ENCODE data around the gene PIN4.
"Not testable (repeated sequence)": the region's sequence is repeated elsewhere in the genome, so short reads cannot be mapped to it uniquely, and the experiment has no call there.

The PIN4 gene

DNA sequence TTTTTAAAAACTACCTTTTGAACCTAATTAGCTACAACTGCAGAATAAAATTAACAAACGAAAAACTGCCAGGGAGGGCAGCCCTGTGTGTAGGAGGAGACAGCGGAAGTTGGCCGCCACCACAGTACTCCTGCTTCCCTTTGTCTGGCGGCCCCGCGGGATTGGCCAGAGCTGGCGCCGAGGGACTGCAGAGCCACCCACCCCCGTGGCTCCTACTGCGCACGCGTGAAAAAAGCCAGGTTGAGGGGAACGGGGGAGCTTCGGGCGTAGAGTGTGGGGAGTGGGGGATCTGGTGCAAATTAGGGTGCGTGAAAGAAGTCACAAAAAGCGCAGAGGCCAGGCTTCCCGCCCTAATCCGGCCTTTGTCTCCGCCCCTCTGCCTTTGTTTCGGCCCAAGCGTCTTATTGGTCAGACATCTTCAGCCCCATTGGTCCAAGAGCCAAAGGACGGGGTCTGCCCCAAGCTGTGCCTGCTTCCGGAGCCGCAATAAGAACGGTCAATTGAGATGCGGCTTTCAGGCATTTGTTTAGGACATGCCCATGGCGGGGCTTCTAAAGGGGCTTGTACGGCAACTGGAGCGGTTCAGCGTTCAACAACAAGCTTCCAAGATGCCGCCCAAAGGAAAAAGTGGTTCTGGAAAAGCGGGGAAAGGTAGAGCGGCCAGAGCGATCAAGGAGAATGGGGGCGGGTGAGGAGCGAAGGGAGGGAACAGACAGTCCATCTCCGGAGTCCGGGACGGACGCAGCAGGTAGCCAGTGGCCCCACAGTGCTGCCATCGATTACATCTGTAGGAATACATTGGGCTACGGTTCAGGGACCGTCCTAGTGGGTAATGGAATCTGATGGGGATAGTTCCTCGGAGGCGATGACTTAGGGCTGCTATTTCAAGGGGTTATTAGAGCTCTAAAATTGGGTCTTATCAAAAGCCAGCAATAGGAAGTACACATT, at the start of gene PIN4:
TSS of gene PIN4 (plus strand) at position 580 of the 948 bp plus-strand sequence. CDS start at position 609, 29 bp downstream.
- DNase-seq (ENCODE audit: low read depth in 2 of 2, low spot score in 1 of 2), result peak; percentile 44 to 66

DNA sequence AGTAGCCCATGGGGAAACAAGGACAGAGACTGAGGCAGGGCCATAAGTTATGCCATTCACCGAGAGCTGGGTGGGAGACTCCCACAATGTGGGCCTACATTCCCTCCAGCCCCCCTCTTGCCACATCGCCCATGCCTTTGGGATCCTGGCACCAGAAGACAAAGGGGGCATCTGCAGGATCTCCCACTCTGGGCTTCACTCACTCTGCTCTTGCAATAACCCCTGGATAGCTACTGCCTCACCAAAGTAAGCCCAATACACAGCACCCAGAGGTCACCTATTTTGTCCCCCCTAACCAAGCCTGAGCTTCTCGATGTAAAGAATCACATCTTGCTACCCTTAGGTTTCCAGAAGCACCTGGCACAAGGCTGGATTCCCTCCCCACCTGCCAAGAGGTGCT, 49.1 kb upstream of the PIN4 start:
- no peak for DNase-seq (ENCODE audit: low read depth in 2 of 2, low spot score in 1 of 2)

DNA sequence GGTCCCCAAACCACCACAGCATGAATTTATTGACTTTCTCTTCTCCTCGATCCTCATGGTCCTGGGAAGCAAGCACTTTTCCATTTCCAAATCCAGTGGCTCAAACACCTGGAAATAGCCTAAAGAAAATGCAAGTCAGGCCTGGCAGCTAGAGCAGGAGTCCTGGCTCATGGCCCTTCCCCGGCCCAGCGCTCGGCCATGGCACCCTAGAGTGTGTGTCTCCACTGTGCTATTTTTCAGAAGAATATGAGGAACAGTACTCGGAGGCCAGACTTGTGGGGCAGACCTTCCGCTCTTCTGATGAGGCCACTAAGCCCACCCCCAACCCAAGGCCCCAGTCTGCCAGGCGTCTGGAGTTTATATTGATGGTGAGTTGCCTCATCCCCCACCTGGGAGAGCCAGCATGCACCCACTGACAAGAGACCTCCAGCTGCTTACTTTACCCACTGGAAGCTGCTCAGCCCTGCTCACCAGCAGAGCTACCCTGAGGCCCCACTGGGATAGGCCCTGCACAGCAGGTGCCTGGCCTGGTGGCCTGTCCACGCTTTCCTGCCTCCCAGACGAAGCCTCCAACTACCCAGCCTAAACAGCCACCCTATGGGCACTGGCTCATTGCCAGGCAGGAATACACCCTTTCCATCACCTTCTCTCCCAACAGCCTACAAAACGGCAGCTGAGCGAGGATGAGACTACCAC, 47.6 kb upstream of the PIN4 start:
- DNase-seq (ENCODE audit: low read depth in 2 of 2, low spot score in 1 of 2), result no peak

DNA sequence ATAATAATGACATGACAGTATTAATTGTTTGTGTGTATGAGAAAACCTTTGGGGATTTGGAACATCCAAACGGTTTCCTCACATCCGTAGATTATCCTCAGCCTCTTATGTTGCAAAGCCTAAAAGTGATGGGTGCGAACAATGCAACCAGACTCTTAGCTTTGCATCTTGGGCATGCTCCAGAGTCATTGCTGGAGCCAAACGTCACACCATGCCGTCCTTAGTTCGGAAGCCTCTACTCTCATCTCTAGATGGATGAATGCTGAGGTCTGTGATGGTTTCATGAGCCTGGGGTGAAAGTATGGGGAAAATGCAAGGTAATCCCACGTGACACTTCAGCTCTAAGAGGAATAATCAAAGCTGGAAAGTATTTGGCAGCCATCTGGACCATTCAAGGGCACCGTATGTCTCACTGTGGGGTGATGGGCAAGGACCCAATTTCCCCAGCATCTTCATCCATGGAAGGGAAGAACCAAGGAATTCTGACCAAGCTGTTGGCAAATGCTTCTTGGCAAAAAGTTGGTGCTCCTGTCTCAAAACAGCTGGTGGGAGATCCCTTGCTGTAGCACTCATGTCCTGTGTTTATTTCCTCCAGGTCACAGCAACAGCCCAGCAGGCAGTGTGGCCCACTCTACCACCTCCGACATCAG, 43.6 kb upstream of the PIN4 start:
- DNase-seq (ENCODE audit: low read depth in 2 of 2, low spot score in 1 of 2), result no peak

DNA sequence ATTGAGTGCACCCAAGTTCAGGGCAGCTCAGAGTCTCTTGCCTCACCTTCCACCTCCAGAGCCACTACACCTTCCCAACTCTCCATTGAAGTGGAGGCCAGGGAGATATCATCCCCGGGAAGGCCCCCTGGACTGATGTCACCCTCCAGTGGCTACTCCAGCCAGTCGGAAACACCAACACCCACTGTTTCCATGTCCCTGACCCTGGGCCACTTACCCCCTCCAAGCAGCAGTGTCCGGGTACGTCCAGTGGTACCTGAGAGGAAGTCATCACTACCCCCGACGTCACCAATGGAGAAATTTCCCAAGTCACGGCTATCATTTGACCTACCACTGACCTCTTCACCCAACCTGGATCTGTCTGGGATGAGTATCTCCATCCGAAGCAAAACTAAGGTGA, 42.0 kb upstream of the PIN4 start:
- no peak for DNase-seq (ENCODE audit: low read depth in 2 of 2, low spot score in 1 of 2)

DNA sequence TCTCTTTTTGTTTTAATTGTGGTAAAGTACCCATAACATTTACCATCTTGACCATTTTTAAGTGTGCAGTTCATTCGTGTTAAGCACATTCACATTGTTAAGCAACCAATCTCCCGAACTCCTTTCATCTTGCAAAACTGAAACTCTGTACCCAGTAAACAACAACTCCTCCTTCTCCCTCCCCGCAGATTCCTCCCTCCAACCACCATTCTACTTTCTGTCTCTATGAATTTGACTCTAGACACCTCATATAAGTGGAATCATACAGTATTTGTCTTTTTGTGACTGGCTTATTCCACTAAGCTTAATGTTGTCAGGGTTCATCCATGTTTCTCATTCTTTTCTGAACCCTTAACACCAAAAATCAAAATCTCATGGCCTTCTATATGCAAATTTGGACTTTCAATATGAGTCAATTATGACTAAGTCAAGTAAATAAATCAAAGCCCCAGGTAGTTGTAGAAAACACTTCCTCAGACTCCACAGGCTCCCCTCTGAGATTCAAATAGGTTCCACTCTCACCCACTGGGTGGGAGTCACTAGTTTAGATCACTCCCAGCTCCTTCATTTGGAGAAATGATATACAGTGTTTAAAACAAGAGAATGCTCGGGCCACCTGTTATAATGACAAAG, 40.1 kb upstream of the PIN4 start:
- DNase-seq (ENCODE audit: low read depth in 2 of 2, low spot score in 1 of 2), result no peak

DNA sequence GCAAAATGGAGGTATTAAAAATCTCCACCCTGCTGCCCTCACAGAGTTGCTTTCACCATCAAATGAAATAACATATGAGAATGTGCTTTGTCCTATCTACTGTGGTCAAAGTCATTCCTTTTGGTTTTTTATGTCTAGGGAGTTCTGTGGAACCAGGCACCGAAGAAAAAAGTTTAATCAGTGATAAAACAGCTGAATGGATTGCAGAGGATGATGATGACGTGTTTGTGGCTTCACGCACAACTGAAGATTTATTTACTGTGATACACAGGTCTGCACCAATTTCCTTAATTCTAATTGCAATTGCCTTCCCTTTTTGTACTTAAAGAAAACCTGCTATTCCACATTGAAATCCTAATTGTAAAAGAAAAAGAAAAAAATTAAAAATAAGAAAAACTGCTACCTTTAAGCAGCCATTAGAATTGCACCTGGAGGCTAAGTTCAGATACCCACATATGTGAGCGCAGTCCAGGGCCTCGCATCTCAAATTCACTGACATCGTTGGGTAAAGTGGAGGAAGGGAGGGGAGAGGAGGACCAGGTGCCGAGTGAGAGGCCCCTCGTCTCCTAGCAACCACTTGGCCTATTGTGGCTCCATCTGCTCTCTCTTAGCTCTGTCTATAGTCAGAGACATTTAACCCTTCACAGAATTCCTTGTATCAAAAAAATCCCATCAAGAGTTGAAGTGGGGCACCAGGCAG, 39.3 kb upstream of the PIN4 start:
- DNase-seq (ENCODE audit: low read depth in 2 of 2, low spot score in 1 of 2), result no peak

- no peak for DNase-seq (ENCODE audit: low read depth in 2 of 2, low spot score in 1 of 2)
These were observed 38.6 kb upstream of the PIN4 start for GRCh38 chrX:72142794-72143608.

- DNase-seq (ENCODE audit: low read depth in 2 of 2, low spot score in 1 of 2), result no peak
These were observed 38.0 kb upstream of the PIN4 start for GRCh38 chrX:72143609-72143907.

GRCh38 chrX:72145181-72145580, 36.4 kb upstream of the PIN4 start:
- no peak for DNase-seq (ENCODE audit: low read depth in 2 of 2, low spot score in 1 of 2)

- DNase-seq (ENCODE audit: low read depth in 2 of 2, low spot score in 1 of 2), result no peak
These were observed 35.0 kb upstream of the PIN4 start for GRCh38 chrX:72146527-72146926.

DNA sequence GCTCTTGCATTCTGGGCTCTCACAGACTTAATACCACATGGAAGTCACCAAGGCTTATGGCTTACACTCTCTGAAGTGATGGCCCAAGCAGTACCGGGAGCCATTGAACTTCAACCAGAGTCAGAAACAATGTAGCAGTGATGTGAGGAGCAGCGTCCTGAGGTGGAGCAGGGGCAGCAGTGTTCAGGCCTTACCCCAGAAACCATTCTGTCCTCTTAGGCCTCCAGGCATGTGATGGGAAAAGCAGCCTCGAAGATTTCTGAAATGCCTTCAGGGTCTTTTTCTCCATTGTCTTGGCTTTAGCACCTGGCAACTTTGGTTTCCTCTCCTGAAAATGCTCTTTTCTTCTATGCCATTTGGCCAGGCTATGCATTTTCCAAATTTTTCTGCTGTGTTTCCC, 22.8 kb upstream of the PIN4 start:
- no peak for DNase-seq (ENCODE audit: low read depth in 2 of 2, low spot score in 1 of 2)

- no peak for DNase-seq (ENCODE audit: low read depth in 2 of 2, low spot score in 1 of 2)
These were observed 21.8 kb upstream of the PIN4 start for GRCh38 chrX:72159769-72160168.

DNA sequence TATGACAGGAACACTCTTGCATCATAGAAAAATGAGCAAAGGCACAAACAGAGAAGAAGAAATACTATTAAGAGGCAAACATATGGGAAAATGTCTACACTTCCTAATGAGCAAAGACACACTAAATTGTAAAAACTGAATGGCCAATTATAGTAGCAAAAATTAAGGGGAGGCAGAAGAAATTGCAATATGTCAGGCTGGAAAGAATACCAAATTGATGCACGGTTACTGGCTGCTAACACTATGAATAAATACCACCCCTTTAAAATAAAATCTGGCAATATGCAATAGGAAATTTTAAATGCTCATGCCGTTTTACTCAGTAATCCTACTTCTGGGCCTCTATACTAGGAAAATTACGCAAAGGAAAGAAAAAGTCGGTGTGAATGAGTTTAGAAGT, 16.0 kb upstream of the PIN4 start:
- DNase-seq (ENCODE audit: low read depth in 2 of 2, low spot score in 1 of 2), result no peak

DNA sequence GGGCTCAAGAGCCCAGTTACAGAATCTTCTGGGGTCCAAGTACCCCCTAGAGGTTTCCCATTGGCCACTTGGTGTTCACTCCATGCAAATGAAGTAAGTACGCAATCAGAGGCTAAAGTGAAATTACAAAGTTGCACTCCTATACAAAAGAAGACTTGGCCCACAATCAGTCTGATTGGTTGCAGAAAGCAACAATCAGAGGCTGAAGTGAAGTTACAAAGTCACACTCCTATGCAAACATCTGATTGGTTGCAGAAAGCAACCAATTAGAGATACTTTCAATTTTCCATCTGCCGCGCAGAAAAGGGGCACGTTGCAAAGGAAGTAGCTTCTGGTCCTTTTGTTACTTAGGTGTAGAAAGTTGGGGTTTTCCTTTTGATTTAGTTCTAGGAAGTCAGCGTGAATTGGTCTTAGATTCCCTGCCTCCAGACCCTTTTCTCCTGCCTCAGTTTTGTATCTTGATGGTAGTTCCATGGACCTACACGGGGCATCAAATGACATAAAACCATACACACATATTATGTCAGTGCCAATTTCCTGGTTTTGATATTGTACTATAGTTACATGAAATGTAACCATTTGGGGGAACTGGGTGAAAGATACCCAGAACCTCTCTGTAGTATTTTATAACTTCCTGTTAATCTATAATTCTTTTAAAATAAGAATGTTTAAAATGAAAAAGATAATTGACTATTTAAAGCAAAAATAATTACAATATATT, 12.4 kb upstream of the PIN4 start:
- no peak for DNase-seq (ENCODE audit: low read depth in 2 of 2, low spot score in 1 of 2)

- DNase-seq (ENCODE audit: low read depth in 2 of 2, low spot score in 1 of 2), result not testable (repeated sequence)
These were observed 5.3 kb upstream of the PIN4 start for GRCh38 chrX:72176289-72176688.

- DNase-seq (ENCODE audit: low read depth in 2 of 2, low spot score in 1 of 2), result no peak
These were observed 4.6 kb upstream of the PIN4 start for GRCh38 chrX:72176981-72177380.

- no peak for DNase-seq (ENCODE audit: low read depth in 2 of 2, low spot score in 1 of 2)
These were observed 1.0 kb upstream of the PIN4 start for GRCh38 chrX:72180539-72180938.

DNA sequence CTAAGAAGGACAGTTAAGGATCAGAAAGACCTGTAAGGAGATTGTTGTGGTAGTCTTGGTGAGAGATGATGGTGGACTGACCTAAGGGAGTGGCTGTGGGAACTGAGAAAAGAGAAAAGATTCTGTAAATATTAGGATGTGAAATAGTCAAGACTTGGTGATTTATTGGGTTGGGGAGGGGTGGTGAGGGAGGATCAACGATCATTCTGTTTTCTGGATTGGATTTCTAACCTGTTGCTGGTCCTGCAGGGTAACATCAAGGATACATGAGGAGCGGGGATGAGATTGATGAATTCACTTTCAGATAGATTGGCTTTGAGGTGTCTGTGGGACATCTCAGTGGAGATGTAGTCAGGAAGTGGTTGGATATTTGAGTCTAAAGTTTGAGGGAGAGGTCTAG, 1.4 kb downstream of the PIN4 start:
- DNase-seq (ENCODE audit: low read depth in 2 of 2, low spot score in 1 of 2), result no peak

Data from stimulated activated CD8-positive, alpha-beta memory T cell treated with anti-CD3 and anti-CD28 coated beads, Interleukin-4, amount 100 ng/mL, for 1 hour (primary cell).